HG03520 (cell line): ENCODE measurements around the gene ZNF292.
"Not testable (repeated sequence)": the region's sequence is repeated elsewhere in the genome, so short reads cannot be mapped to it uniquely, and the experiment has no call there.

Experiments
- ATAC-seq: cut with Tn5 transposase; IDR thresholded peaks from one replicate; pipeline ENCODE4 v1.9.1; 2021; ENCODE audit warnings: mild to moderate bottlenecking, moderate library complexity; ENCODE audit not compliant: unreplicated experiment

ZNF292 gene

DNA sequence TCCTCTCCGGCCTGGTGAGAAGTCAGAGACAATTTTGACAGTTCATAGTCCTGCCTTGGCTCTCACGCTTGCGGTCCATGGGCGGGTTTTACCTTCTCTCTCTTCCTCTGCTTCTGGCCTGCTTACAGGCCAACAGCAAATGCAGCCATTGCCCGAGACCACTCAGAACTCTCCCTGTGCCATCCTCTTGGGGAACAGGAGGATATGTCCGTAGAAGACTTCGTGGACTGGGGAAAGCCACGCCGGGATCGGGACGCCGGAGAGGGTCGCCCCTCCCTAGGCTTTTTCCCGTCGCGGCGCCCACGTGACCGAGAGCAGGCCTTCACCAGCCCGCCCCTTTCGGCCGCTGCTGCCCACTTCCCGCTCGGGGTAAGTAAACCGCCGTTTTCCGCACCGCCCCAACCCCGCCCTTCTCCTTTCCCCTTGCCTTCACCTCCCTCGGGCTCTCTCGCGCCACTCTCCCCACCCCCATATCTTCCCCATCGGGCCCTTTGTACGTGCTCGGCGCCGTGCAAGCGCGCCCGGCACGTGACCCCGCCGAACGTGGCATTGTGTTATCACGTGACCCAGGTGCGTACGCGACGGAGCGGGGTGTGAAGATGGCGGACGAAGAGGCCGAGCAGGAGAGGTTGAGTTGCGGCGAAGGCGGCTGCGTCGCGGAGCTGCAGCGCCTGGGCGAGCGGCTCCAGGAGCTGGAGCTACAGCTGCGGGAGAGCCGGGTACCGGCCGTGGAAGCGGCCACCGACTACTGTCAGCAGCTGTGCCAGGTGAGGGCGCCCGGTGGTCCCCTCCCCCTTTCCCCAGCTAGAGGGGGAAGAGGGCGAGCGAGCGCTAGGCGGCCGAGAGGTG is at the start of gene ZNF292:
Gene ZNF292, plus strand, starts transcription at position 573 of the 849 bp plus-strand sequence. Its CDS starts 27 bp downstream, at position 600.
- peak; percentile 67 for ATAC-seq

DNA sequence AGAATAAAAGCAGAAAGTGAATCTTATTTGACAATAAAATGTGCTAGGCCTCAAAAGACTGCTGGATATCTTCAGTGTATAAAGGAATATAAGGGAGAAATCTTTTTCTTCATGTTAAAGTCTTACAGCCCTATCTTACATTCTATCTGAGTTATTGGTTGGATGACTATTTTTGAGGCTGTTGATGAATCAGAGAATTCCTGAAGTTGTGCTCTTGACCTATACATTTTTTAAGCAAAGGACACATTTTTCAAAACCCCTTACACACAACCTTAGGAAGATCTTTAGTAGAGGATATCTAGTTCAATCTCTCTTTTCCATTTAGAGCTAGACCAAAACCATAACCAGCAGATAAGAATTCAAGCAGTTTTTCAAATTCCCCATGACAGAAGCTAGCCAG is 49.5 kb upstream of the ZNF292 start:
- no peak for ATAC-seq

GRCh38 chr6:87110636-87111035 is 44.7 kb upstream of the ZNF292 start:
- peak; percentile 64 for ATAC-seq

GRCh38 chr6:87115402-87116135 is 39.8 kb upstream of the ZNF292 start:
- peak; percentile 99 for ATAC-seq

DNA sequence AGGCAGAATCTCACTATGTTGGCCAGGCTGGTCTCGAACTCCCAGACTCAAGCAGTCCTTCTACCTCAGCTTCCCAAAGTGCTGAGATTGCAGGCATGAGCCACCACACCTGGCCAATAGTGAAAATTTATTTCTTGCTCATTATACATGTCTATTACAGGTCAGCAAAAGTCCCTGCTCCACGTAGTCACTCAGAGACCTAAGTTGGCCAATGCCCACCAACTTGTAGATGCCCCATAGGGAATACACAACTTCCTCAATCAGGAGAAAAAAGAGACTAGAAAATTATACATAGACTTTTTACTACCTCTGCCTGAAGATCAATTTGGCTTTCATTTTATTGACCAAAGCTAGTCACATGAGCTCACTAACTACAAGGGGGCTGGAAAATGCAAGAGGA is 38.4 kb upstream of the ZNF292 start:
- no peak for ATAC-seq

DNA sequence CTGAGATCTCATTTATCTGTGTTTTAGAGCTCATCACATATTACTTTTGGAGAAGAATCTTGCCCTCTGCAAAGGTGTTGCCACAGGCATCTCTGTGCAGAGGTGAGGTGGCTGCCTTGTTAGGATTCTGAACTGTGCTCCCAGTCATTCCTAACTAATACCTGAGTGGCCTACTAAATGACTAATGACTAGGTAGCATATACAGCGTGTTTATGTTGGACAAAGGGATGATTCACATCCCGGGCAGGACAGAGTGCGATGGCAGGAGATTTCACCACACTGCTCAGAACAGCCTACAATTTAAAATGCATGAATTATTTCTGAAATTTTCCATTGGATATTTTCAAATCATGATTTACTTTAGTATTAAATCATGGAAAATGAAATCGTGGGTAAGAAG is 37.3 kb upstream of the ZNF292 start:
- ATAC-seq = no peak

GRCh38 chr6:87122477-87122876 is 32.9 kb upstream of the ZNF292 start:
- no peak for ATAC-seq

DNA sequence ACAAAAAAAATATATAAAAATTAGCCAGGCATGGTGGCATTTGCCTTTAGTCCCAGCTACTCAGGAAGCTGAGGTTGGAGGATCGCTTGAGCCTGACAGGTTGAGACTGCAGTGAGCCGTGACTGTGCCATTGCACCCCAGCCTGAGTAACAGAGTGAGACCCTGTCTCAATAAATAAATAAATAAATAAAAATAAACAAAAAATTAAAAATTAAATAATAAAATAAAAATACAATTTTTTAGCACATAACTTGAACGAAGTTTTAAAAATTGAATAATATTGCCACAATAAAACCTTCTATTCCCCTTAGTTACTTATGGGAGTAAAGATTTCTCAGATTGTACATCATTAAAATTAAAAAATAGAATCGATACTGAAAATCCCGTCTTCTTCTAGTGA is 31.3 kb upstream of the ZNF292 start:
- no peak for ATAC-seq

- ATAC-seq = no peak
Observed at GRCh38 chr6:87126501-87126900, 28.9 kb upstream of the ZNF292 start.

DNA sequence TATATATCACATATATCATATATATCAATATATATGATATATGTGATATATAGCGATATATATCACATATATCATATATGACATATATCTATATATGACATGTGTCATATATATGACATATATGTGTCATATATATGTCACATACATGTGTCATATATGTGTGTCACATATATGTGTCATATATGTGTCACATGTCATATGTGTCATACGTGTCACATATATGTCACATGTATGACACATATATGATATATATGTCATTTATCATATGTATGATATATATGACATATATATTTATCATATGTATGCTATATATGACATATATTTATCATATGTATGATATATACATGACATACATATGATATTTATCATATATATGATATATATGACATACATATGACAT is 27.6 kb upstream of the ZNF292 start:
- ATAC-seq = no peak

DNA sequence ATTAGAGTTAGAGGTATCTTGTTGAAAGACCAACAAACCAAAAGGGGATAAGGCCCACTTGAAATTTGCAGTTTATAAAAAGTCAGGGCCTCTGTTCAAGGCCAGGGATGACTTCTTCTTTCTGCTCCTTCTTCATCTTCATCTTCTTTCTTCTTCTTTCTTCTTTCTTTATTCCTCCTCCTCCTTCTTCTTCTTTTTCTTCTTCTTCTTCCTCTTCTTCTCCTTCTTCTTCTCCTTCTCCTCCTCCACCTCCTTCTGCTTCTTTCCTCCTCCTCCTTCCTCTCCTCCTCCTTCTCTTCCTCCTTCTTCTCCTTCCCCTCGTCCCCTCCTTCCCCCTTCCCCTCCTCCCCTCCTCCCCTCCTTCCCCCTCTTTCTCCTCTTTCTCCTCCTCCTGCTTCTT is 18.4 kb upstream of the ZNF292 start:
- ATAC-seq = no peak

DNA sequence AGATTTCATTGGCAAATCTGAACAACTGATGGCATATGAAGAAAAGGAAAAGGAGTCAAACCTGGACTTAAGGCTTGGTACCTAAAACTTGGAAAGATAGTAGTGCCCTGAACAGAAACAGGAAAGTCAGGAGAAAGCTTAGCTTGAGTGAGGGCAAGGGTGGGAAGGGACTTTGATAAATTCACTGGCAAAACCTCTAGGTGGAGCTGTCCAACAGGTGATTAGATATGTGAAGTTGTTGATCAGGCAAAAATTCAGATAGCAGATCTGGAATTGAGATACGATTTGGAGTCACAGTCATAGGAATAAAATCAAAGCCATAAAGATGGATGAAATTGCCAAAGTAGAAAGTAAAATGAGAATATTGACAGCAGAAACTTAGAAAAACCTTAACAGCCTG is 16.1 kb upstream of the ZNF292 start:
- peak; percentile 60 for ATAC-seq

DNA sequence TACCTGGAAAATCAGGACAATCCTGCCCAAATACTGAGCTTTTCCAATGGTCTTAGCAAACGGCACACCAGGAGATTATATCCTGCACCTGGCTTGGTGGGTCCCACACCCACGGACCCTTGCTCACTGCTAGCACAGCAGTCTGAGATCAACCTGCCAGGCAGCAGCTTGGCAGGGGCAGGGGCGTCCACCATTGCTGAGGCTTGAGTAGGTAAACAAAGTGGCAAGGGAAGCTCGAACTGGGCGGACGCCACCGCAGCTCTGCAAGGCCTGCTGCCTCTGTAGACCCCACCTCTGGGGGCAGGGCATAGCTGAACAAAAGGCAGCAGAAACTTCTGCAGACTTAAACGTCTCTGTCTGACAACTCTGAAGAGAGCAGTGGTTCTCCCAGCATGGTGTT is 15.4 kb upstream of the ZNF292 start:
- not testable (repeated sequence) for ATAC-seq

GRCh38 chr6:87146363-87146762 is 9.0 kb upstream of the ZNF292 start:
- no peak for ATAC-seq

DNA sequence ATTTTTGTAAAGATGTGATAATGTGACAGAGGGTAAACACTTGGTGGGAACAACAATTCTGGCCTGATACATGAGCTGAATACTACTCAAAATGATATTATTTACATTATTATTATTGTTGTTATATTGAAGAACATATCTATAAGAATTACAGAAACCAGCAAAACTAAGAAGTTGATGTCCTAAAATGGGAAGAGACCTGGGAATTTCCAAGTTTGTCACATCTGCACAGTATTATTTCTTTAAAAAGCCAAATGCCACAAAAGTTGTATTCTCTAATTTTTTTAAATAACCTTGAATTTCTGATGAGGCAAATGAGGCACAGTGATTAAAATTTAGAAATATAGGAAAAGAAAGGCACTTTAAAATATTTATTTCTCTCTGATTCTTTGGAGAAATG is 5.0 kb upstream of the ZNF292 start:
- no peak for ATAC-seq

- ATAC-seq = no peak
Observed at GRCh38 chr6:87151471-87151780, 3.9 kb upstream of the ZNF292 start.

DNA sequence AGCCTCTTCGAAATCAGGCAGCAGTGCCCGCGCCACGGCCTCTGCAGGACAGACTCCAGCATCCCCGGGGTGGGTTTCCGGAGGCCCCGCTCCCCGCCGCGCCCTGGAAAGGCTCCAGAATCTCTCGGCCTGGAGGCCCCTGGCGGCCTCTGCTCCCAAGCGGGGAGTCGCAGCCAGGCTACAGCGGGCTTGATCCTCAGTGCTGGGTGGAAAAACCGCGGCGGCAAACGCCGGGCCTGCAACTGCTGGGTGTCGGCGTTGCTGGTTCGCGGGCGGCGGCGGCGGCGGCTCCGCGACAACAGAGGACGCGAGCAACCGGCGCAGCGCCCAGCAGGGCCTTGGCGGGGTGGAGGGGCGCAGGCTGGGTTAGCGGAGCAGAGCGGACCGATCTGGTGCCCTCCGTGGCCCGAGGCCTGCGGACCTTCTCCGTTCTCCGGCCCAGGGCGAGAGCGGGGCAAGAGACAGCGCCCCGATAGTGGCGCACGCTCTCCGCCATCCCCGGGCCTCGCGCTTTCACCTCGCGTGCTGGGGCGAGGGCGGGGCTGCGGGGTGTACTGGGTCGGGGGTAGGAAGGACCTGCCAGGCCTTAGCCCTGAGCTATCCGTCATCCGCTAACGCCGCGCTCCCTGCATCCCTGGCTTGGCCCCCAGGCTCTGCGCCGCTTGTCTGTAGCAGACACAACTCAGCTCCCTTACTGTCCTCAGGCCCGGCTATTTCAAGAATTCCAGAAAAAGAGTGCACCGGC is 3.4 kb upstream of the ZNF292 start:
- peak; percentile 31 for ATAC-seq

- no peak for ATAC-seq
Observed at GRCh38 chr6:87152526-87152955, 2.8 kb upstream of the ZNF292 start.

DNA sequence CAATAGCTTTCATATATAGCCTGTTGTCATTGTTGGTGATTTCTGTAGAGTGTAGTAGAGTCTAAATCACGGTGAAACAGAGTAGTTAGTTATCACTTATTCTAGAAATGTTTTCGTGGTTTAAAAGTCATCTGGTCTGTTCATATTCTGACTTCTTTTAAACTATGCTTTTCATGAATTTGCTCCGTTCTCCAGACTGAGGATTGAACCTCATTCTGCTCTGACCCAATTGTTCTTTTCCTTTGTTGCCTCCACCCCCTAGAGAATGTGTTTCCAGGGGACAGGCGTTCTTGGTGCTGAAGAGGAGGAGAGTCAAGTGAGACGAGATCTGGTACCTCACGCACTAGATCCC is 748 bp upstream of the ZNF292 start:
- no peak for ATAC-seq

DNA sequence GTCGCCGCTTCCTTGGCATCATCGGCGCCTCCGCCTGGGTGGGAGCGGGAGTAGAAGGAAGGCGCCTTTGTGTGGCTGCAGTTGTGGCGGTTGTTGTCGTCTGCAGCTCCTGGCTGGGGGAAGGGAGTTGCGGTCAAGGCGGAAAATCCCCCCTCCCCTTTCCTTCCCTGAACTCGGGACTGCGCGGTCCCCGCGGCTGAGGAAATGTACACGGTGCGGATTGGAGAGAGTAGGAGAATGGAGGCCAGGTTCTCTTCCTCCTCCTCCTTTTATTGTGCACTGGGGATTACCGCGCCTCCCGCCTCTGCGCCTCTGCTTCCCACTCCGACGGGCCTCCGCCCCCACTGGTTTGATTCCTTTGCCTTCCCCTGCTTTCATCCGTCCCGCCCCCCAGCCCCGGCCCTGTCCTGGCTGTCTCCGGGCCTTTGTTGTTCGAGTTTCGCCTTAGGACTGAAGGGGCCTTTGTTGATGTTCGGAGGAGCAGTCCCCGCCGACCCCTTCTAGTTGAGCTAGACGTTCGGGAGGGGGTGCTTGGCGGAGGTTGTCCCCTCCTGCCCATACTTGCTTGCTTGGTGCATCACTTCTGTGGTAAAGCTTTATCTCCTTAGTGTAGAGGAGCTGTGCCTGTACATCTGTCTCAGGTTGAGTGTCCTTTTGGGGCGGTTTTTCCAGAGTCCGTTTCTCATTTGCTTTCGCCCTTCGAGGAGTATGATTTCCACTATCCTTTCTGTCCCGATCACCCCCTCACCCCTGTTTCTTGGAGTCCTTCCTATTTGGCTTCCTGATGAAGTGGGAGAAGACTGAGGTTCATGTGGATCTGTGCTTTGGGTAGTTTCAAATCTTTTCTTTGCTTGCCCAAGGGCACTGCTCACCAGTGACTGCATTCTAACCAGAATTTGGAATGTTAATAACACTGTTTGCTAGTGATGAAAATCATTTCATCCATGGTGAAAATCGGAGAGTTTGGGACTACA is 764 bp downstream of the ZNF292 start:
- ATAC-seq = no peak

GRCh38 chr6:87157596-87157995 is 2.2 kb downstream of the ZNF292 start:
- ATAC-seq = not testable (repeated sequence)
